Osteocyte (in vitro differentiated cells): ENCODE results near the gene RCOR3. TPM values are rescaled to one million over a fixed set of nuclear protein-coding genes. Genes with fewer than 3 reads are reported as not detected.

Experiments
- DNase-seq: peaks from one replicate; pipeline ENCODE4 v3.0.0; 2021; ENCODE audit warnings: mixed read lengths; ENCODE audit not compliant: unreplicated experiment; ENCODE audit errors: extremely low spot score
- H3K27ac Mint-ChIP-seq: one replicate; pipeline ENCODE4 v1.8.0; 2021; ENCODE audit warnings: mild to moderate bottlenecking, mixed read lengths; ENCODE audit not compliant: unreplicated experiment
- H3K27me3 Mint-ChIP-seq: one replicate; pipeline ENCODE4 v1.8.0; 2021; ENCODE audit warnings: mixed read lengths; ENCODE audit not compliant: unreplicated experiment
- H3K36me3 Mint-ChIP-seq: one replicate; pipeline ENCODE4 v1.8.0; 2021; ENCODE audit warnings: mixed read lengths; ENCODE audit not compliant: unreplicated experiment
- H3K4me1 Mint-ChIP-seq: one replicate; pipeline ENCODE4 v1.8.0; 2021; ENCODE audit warnings: mixed read lengths; ENCODE audit not compliant: unreplicated experiment
- H3K4me3 Mint-ChIP-seq: one replicate; pipeline ENCODE4 v1.8.0; 2021; ENCODE audit warnings: mild to moderate bottlenecking, moderate library complexity, mixed read lengths; ENCODE audit not compliant: unreplicated experiment
- H3K9me3 Mint-ChIP-seq: one replicate; pipeline ENCODE4 v1.8.0; 2021; ENCODE audit warnings: mixed read lengths; ENCODE audit not compliant: unreplicated experiment
- total RNA-seq: library from RNA; stranded (reverse); gene quantifications from 2 replicates; pipeline ENCODE4 v1.2.1, GENCODE V29; 2021
- TF ChIP-seq, protein P1 (sequence below): fragments of 200-600 bp; sonication (generic); IDR thresholded peaks from 2 replicates; pipeline ENCODE4 v1.5.0; 2021; ENCODE audit warnings: antibody characterized with exemption, mild to moderate bottlenecking, moderate library complexity

Gene RCOR3
- total RNA-seq, 1 donor from 2014 or later: 51.0 TPM

GRCh38 chr1:211352465-211352864 lies 93.3 kb downstream of the RCOR3 start:
- no peak for DNase-seq
- Mint-ChIP-seq H3K4me1 (peaks cover 14% of the 10 kb centered on the region), H3K9me3 (peaks cover 10% of the 10 kb centered on the region), H3K27ac (no peak overlapping the region), H3K36me3 (peaks cover 34% of the 10 kb centered on the region), H3K27me3 (no peaks in the 10 kb centered on the region), H3K4me3 (no peak overlapping the region)
- TF ChIP-seq, protein P1, sequence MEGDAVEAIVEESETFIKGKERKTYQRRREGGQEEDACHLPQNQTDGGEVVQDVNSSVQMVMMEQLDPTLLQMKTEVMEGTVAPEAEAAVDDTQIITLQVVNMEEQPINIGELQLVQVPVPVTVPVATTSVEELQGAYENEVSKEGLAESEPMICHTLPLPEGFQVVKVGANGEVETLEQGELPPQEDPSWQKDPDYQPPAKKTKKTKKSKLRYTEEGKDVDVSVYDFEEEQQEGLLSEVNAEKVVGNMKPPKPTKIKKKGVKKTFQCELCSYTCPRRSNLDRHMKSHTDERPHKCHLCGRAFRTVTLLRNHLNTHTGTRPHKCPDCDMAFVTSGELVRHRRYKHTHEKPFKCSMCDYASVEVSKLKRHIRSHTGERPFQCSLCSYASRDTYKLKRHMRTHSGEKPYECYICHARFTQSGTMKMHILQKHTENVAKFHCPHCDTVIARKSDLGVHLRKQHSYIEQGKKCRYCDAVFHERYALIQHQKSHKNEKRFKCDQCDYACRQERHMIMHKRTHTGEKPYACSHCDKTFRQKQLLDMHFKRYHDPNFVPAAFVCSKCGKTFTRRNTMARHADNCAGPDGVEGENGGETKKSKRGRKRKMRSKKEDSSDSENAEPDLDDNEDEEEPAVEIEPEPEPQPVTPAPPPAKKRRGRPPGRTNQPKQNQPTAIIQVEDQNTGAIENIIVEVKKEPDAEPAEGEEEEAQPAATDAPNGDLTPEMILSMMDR: no peak

GRCh38 chr1:211352985-211353515 lies 93.9 kb downstream of the RCOR3 start:
- H3K9me3 Mint-ChIP-seq: peaks cover 10% of the 10 kb centered on the region
- TF ChIP-seq, protein P1: peak; percentile 55

DNA sequence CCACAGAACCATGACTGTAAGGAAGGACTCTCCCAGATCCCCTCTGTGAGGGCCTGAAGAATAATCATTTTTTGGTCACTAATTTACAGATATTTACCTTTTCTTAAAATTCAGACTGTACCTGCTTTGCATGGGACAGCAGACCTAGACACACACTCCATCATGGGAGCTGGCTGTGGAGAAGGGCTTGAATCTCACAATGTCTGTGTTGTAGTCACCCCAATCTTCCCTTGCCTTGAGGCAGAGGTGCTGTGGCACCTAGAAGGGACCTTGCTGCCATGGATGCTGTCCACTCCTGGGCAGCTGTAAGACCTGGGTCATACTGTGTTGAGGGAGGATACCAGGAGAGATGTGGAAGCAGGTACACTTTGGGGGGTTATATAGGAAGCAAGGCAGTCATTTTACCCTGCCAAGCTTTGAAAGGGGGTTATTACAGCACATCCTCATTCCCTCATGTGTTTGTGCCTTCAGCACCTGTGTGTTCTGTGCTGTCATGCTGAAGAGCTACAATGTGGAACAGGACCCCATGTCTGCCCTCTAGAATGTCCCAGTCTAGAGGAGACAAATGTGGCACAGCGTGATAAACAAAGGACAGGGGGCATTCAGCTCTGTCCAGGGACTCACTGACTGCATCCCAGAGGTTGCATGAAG lies 94.5 kb downstream of the RCOR3 start:
- H3K27ac Mint-ChIP-seq: no peak overlapping the region
- peaks cover 36% of the 10 kb centered on the region for H3K36me3 Mint-ChIP-seq
- H3K4me3 Mint-ChIP-seq: no peak overlapping the region
- DNase-seq: no peak
- TF ChIP-seq, protein P1: no peak
- H3K27me3 Mint-ChIP-seq: no peaks in the 10 kb centered on the region
- H3K4me1 Mint-ChIP-seq: peaks cover 10% of the 10 kb centered on the region
- H3K9me3 Mint-ChIP-seq: peaks cover 10% of the 10 kb centered on the region

More at GRCh38 chr1:211352985-211353515, 93.9 kb downstream of the RCOR3 start:
- Mint-ChIP-seq H3K4me3 (no peak overlapping the region), H3K4me1 (peaks cover 14% of the 10 kb centered on the region), H3K27me3 (no peaks in the 10 kb centered on the region), H3K36me3 (peaks cover 36% of the 10 kb centered on the region), H3K27ac (no peak overlapping the region)
- DNase-seq: no peak

DNA sequence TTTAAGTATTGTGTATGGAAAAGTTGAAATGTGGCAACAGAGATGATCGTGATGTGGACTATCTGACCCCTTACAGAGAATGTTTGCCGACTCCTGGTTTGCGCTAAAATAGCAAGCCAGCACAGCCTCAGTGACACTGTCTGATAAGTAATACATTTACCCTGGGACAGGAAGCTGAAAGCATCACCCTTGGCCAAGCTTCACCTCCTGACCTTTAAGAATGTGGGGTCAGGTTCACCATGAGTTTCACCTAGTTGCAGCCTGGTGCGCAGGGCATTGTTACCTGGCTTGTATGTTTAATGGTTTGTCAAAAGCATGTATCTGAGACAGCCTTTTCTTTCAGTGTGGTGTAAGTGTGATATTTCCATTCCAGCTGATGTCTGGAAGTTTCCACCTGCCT lies 96.7 kb downstream of the RCOR3 start:
- Mint-ChIP-seq H3K27ac (no peak overlapping the region), H3K4me3 (no peak overlapping the region), H3K27me3 (no peaks in the 10 kb centered on the region), H3K9me3 (peaks cover 10% of the 10 kb centered on the region), H3K4me1 (peaks cover 8% of the 10 kb centered on the region), H3K36me3 (peaks cover 49% of the 10 kb centered on the region)
- DNase-seq: no peak
- TF ChIP-seq, protein P1: no peak

GRCh38 chr1:211356723-211357407 lies 97.7 kb downstream of the RCOR3 start:
- TF ChIP-seq, protein P1: no peak
- Mint-ChIP-seq H3K9me3 (peaks cover 3% of the 10 kb centered on the region), H3K27me3 (no peaks in the 10 kb centered on the region), H3K4me1 (peaks cover 8% of the 10 kb centered on the region), H3K4me3 (no peak overlapping the region), H3K36me3 (peaks cover 45% of the 10 kb centered on the region), H3K27ac (no peak overlapping the region)
- no peak for DNase-seq
